NCI-H510A (cell line): ENCODE data around the gene PRDM16.

Experiments used
- DNase-seq: peaks from one replicate; lab custom pipeline; 2025; lab: John Stamatoyannopoulos, UW

Gene PRDM16

DNA sequence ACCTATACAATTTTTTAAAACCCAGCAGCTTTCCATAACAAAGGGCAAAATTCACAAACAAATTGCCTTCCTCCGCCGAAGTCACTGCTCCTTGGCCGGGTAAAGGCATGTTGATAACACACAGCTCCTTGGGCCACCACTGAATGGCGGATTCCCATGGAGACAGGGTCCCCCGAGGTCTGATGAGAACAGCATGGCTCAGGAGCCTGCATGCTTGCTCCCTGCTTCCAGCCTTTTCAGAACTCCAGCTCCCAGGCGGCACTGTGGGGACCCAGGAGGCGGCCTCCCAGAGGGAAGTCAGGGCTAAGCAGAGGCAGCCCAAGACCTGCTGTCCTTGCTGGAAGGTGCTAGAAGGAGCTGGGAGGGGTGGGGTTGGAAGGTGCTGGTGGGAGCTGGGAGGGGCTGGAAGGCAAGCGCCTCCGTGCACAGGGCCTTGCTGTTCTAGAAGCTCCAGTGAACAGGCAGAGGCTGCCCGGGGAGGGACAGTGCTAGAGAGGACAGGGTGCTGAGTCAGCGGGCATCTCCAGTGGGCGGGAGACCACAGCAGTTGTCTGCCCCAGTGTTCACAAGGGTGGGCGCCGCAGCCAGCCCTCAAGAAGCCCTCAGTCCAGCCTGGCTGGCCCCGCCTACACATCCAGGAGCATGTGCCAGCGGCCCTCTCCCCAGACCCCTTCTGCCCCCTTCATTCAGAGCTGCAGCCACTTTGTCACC lies 35.1 kb downstream of the PRDM16 start:
- no peak for DNase-seq

GRCh38 chr1:3105167-3105863 lies 36.3 kb downstream of the PRDM16 start:
- DNase-seq, result no peak

GRCh38 chr1:3106216-3106615 lies 37.2 kb downstream of the PRDM16 start:
- DNase-seq, result no peak

- DNase-seq, result no peak
These were observed 38.2 kb downstream of the PRDM16 start for GRCh38 chr1:3107201-3107600.

DNA sequence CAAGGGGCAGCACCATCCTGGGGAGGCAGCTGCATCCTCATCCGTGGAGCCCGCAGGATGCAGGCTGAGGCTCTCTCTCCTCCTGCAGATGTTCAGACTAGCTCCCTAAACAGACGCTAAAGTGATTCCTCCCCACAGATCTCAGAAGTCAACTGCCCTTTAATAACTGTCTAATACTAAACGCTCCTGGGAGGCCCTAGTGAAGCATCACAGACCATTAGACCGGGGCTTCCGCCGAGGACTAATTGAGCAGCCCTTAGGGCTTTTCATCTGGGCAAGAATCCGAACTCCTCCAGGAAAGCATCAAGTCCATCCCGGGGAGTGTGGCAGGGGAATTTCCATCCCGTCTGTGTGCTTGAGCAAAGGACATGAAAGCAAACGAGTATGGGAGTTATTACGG lies 40.4 kb downstream of the PRDM16 start:
- no peak for DNase-seq

DNA sequence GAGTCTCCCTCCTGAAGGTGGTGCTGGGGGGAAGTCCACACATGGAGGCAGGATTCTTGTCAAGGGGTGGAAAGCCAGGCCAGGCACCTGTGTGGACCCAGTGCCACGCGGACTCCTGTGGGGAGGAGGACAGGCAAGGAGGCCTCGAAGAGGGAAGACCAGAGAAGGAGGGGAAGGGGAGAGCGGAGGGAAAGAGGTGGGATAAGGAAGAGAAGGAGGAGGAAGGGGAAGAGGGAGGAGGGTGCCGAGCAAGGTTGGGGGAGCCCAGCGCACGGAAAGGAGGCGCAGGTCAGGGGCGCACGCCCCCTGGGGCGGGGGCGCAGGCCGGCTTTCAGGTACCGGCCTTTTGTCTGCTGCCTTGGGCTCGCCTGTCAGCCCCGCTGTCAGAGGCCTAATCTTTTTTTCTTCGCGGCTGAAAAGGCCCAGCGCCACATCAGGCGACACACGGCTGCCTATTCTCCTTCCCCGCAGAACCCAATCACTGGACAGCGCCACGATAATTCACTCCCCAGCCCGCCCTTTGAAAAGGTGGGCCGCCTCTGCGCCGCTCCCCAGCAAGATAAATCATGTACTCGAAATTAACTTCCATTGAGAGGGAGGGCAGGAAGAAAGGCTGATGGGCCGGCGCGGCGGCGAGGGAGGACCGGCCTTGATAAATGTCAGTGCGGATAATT lies 42.5 kb downstream of the PRDM16 start:
- no peak for DNase-seq

DNA sequence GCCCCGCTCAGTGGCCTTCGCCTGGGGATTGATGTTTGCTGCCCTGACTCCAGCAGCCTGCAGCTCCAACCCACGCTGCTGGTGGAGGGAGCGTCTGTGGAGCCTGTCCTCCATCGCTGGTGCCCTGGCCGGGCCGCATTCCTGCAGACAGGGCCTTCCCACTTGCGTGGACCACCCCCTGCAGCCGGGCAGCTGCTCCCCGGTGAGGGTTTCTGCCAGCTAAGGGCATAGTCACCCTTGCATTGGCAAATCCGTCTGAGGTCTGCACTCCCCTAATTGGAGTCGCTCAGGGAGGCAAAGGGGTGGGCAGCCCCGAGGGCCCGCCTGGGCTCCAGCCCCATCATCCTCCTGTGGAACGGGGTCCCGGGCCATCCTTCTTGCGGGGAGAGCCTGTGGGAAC lies 43.5 kb downstream of the PRDM16 start:
- DNase-seq, result no peak

- DNase-seq, result no peak
These were observed 44.2 kb downstream of the PRDM16 start for GRCh38 chr1:3113047-3113740.

DNA sequence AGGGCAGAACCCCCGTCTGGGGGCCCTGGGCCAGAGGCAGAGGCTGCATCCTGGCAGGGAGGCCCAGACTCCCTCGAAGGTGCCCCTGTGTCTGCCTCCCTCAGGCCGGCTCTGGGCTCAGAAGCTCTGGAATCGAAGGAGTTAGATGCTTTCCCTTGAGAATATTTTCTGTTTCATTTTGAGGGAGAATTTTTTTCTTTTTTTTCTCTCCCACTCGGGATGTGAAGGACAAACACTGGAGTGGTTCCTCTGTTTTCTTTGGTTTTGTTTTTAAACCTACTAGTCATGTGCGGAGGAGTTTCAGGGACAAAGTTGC lies 44.7 kb downstream of the PRDM16 start:
- DNase-seq, result no peak

DNA sequence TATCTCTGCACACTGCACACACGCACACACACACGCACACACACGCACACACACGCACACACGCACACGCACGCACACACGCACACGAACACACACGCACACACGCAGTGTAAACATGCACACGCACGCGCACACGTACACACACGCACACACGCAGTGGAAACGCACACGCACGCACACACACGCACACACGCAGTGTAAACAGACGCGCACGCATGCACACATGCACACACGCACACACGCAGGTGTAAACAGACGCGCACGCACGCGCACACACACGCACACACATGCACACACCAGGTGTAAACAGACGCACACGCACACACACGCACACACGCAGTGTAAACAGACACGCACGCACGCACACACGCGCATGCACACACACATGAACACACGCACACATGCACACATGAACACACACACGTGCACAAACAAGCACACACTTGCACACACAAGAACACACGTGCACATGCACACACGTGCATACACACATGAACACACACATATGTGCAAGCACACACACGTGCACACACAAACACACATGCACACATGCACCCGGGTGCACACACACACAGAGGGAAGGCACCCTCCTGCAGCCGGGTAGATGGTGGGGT lies 45.2 kb downstream of the PRDM16 start:
- no peak for DNase-seq

DNA sequence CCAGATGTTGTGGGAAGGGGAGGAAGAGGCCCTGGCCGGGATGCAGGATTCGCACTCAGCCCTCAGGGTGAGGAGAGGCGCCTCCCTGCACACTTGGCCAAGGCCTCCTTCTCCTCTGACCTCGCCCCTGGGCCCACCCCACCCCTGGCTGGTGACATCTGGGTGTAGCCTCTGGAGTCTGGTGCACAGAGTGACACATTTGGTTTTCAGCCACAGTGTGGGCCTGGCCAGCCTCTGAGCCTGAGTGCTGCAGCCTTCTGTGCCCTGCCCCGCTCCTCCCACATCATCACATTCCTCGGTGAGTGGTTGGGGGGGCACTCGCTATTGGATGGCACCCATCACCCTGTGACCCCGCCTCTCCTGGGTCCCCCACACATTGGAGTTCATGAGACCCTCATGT lies 45.8 kb downstream of the PRDM16 start:
- DNase-seq, result no peak

DNA sequence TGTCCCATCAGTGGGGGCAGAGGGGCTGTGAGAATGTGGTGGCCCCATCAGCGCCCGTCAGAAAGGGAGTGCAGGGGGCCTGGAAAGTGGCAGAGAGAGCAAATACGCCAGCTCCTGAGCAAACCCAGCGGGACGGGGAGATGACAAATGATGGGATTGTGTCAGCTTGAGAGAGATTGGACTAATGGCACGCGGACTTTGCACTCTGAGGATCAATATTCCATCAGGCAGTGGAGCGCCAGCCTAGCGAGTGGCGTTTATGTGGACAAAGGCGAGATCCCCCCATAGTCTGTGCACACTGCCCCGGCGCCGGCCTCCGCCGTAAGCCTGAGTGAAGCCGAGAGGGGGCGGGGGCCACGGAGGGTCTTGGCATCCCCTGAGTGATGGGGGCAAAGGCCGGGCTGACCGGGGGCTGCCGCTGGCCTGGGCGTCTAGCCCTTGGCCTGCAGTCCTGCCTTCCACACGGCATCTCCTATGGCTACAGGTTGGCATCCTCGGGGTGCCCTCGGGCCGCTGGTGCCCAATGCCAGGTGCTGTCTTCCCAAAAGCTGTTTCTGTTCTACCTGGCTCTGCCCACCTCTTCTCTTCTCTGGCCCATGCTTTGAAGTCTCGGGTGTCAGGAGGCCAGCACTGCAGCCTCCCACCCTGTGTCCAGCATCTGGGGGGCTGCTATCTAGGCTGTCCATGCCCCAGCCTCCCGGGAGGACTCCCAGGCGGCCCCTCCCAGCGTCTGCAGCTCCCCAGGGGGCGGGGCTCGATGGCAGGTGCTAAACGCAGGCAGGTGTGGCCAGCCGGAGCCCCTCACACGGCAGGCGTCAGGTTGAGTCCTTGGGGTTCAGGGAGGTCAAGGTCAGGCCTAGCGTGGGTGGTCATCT lies 46.5 kb downstream of the PRDM16 start:
- DNase-seq, result no peak

GRCh38 chr1:3116150-3116510 lies 47.1 kb downstream of the PRDM16 start:
- no peak for DNase-seq

DNA sequence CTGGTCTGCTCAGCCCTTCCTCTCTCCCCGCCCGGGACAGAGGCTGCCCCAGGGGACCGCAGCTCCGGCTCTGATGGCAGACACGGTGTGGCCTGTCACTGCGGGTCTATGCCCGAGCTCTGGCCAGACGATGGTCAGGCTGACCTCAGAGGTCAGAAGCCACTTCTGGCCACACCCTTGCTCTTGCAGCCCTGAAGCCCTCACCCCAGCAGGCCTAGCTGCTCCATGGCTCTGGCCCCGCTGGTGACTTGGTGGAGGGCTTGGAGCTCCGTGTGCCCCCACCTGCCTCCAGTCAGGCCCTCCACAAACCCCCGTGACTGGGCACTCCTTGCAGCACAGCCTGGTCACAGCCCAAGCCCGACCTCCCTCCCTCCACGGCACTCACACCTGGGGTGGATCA lies 47.6 kb downstream of the PRDM16 start:
- DNase-seq, result no peak

DNA sequence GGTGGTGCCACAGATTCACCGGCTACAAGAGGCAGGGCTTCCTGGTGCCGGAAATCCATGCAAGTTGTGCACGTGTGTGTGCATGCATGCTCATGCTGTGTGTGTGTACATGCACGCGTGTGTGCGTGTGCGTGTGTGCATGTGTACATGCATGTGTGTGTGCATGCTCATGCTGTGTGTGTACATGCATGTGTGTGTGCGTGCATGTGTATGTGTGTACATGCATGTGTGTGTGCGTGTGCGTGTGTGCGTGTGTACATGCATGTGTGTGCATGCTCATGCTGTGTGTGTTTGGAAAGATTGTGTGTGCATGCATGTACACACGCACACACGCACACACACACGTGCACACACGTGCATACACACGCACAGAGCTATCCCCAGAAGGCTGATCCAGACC lies 48.9 kb downstream of the PRDM16 start:
- DNase-seq, result no peak

DNA sequence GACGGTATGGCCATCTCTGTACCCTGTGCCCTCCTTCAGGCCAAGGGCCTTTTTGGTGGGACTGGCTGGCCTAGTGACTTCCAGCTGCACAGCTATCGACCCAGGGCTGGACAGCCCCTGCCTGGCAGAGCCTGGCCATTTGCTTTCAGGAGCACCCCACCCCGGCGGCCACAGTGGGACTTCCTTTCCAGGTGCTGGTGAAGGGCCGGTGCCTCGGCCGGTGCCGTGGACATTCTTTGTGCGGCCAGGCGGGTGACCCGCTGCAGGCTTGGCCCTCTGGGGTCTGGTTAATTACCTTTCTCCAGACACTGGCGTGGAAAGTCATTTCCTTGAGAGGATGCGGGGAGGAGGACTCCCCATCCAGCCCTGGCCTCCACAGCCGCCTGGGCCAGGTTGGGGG lies 50.1 kb downstream of the PRDM16 start:
- DNase-seq, result no peak

GRCh38 chr1:3119725-3120124 lies 50.7 kb downstream of the PRDM16 start:
- DNase-seq, result no peak

DNA sequence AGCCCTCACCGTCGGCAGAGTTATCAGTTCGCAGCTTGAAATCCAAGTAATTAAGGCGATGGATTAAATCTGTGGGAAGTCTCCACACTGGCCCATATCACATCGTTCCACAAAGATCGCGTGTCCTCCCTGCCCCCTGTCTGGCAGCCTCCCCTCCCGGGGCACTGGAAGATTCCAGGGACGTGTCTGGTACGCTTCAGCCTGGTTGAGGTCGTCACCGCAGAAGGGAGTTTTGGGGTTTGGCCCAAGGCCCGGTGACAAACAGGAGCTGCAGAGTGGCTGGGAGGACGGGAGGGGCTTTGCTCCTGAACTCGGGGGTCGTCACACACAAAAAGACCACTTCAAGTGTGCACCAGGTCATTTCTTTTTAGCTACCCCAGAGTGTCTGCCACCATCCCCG lies 51.1 kb downstream of the PRDM16 start:
- no peak for DNase-seq

GRCh38 chr1:3120994-3121393 lies 52.0 kb downstream of the PRDM16 start:
- no peak for DNase-seq

DNA sequence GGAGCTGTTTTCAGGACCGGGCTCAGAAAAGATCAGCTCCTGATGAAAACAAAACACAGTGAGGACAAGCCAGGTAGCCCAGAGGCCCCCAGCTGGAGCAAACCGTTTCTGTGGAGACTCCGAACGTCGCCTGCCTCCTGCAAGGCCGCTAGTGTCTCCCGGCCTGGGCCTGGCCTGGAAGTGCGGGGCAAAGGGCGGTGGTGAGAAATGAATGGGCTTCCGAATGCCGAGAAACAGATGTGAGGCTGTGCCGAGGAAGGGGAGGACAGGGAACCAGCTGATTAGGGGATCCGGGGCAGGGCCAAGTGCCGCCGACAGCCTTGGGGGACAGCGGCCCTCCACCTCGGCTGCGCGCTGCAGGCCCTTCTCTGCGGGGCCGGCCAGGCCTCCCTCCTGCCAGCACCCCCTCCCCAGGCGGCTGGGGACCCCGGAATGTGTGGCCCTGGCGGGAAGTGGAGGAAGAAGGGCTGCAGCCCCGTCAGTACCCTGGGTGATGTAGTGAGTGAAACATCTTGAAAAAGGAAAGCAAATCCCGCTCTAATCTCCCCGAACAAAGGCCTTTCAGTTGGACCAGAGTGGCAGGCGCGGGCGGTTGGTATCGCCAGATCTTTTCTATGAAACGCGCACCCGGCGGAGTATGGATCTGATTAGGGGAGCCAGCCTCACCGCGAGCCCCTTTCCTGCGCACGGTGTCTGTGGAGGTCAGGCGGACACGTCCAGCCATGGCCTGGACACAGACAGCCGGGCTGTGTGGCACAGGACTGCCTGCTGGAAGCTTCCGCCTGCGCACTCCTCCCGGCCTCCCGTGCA lies 52.6 kb downstream of the PRDM16 start:
- no peak for DNase-seq

DNA sequence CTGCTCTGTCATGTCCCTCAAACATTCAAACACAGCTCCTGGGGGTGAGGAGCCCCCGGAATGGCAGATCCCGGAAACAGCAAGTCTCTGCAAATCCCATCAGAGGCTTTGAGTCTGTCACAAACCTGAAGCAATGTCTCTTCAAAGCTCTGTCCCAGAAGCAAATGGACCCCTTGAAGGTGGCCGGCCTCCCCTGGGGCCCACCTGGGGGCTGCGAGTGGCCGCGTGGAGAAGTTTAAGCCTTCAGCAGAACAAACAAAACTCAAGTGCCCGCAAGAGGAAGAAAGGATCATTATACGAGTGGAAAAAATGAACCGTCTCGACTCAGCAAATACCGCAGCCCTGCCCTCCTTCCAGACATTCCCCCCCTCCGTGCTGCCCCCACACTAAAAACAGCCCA lies 53.3 kb downstream of the PRDM16 start:
- no peak for DNase-seq
